ENCODE data around the gene MLH1. TPM values are rescaled to one million over a fixed set of nuclear protein-coding genes. Genes with fewer than 3 reads are reported as not detected.

Gene MLH1
- total and polyA plus RNA-seq, 2 of the 8 experiments (the other 6 are each of a cell fraction or from before 2014, with no cell fraction given), result 36.4 to 47.3 TPM

GRCh38 chr3:36944641-36945270 is 48.6 kb upstream of the MLH1 start, which contains the start of gene TRANK1 (continued):
- no peak for TF ChIP-seq SAP30 (IDR thresholded peaks at IDR 0.05; ENCODE audit: insufficient read depth, insufficient replicate concordance, low read length)
- TF ChIP-seq SRF (IDR thresholded peaks at IDR 0.05; ENCODE audit: low read depth, low read length), result no peak
- no peak for TF ChIP-seq TEAD4 (IDR thresholded peaks at IDR 0.05; ENCODE audit: low read depth, low read length)
- TF ChIP-seq BCL11A (IDR thresholded peaks at IDR 0.05; ENCODE audit: low read depth in 2 of 2, low read length in 2 of 2), result no peak
- TF ChIP-seq POLR2AphosphoS5 (IDR thresholded peaks at IDR 0.05; ENCODE audit: low read depth, low read length), result peak; percentile 64
- TF ChIP-seq, protein P1, sequence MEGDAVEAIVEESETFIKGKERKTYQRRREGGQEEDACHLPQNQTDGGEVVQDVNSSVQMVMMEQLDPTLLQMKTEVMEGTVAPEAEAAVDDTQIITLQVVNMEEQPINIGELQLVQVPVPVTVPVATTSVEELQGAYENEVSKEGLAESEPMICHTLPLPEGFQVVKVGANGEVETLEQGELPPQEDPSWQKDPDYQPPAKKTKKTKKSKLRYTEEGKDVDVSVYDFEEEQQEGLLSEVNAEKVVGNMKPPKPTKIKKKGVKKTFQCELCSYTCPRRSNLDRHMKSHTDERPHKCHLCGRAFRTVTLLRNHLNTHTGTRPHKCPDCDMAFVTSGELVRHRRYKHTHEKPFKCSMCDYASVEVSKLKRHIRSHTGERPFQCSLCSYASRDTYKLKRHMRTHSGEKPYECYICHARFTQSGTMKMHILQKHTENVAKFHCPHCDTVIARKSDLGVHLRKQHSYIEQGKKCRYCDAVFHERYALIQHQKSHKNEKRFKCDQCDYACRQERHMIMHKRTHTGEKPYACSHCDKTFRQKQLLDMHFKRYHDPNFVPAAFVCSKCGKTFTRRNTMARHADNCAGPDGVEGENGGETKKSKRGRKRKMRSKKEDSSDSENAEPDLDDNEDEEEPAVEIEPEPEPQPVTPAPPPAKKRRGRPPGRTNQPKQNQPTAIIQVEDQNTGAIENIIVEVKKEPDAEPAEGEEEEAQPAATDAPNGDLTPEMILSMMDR (IDR thresholded peaks at IDR 0.05; ENCODE audit: control extremely low read depth in 1 of 3, insufficient read depth in 1 of 3, low read depth in 1 of 3, low read length in 3 of 3), result no peak
- TF ChIP-seq GABPA (IDR thresholded peaks at IDR 0.05; ENCODE audit: borderline replicate concordance, insufficient read depth, low read length), result no peak
- TF ChIP-seq EZH2 (IDR thresholded peaks at IDR 0.05; ENCODE audit: low read depth, low read length, severe bottlenecking), result peak; percentile 57
- no peak for TF ChIP-seq FOSL1 (IDR thresholded peaks at IDR 0.05; ENCODE audit: insufficient read depth, low read depth, low read length)
- TF ChIP-seq KDM5A (IDR thresholded peaks at IDR 0.05; ENCODE audit: low read length), result no peak
- TF ChIP-seq RNF2 (IDR thresholded peaks at IDR 0.05; ENCODE audit: borderline replicate concordance, low read depth, low read length, missing control alignments, poor library complexity, severe bottlenecking), result no peak
- TF ChIP-seq ASH2L (IDR thresholded peaks at IDR 0.05; ENCODE audit: low read length), result peak; percentile 71
- no peak for TF ChIP-seq TCF12 (IDR thresholded peaks at IDR 0.05; ENCODE audit: low read depth, low read length)
- TF ChIP-seq SP2 (IDR thresholded peaks at IDR 0.05; ENCODE audit: low read length), result no peak
- 0 out of 2 replicates have a peak, but pooled peaks have one; percentile 33 for TF ChIP-seq EGR1 (IDR thresholded peaks at IDR 0.05; ENCODE audit: borderline replicate concordance, low read depth, low read length)
- TF ChIP-seq RXRA (IDR thresholded peaks at IDR 0.05; ENCODE audit: insufficient read depth, low read depth, low read length), result no peak
- no peak for TF ChIP-seq ATF2 (IDR thresholded peaks at IDR 0.05; ENCODE audit: low read length)
- no peak for TF ChIP-seq JUND (IDR thresholded peaks at IDR 0.05; ENCODE audit: low read length)
- TF ChIP-seq HDAC2 (IDR thresholded peaks at IDR 0.05; ENCODE audit: borderline replicate concordance in 1 of 2, low read depth in 2 of 2, low read length in 2 of 2), result peak in 1 of 2 experiments; percentile 67; a peak in 1 of 4 replicates
- TF ChIP-seq TAF7 (optimal IDR thresholded peaks at IDR 0.05; ENCODE audit: borderline replicate concordance, low read depth, low read length), result no peak

All from H1 (cell line).